HCEC 1CT (cell line): ENCODE data around the gene SLC8A1.

ENCODE experiments used
- DNase-seq: peaks from one replicate; pipeline ENCODE4 v3.0.0-alpha.2; 2017

The SLC8A1 gene

GRCh38 chr2:40348665-40349064 lies 103.2 kb downstream of the SLC8A1 start:
- DNase-seq = peak; percentile 90

- DNase-seq = no peak
These were observed 103.9 kb downstream of the SLC8A1 start for GRCh38 chr2:40348038-40348437.

- DNase-seq = no peak
These were observed 105.1 kb downstream of the SLC8A1 start for GRCh38 chr2:40346535-40347354.

- peak; percentile 42 for DNase-seq
These were observed 107.5 kb downstream of the SLC8A1 start for GRCh38 chr2:40344364-40344763.

GRCh38 chr2:40343902-40344301 lies 108.0 kb downstream of the SLC8A1 start:
- DNase-seq = peak; percentile 81

GRCh38 chr2:40341198-40341597 lies 110.7 kb downstream of the SLC8A1 start:
- peak; percentile 67 for DNase-seq

- DNase-seq = no peak
These were observed 112.9 kb downstream of the SLC8A1 start for GRCh38 chr2:40339026-40339425.

- peak; percentile 82 for DNase-seq
These were observed 119.6 kb downstream of the SLC8A1 start for GRCh38 chr2:40332191-40332826.

- no peak for DNase-seq
These were observed 121.8 kb downstream of the SLC8A1 start for GRCh38 chr2:40330096-40330495.

- no peak for DNase-seq
These were observed 122.2 kb downstream of the SLC8A1 start for GRCh38 chr2:40329739-40330030.

GRCh38 chr2:40325116-40325515 lies 126.8 kb downstream of the SLC8A1 start:
- DNase-seq = no peak

- no peak for DNase-seq
These were observed 127.2 kb downstream of the SLC8A1 start for GRCh38 chr2:40324656-40325055.

- peak; percentile 43 for DNase-seq
These were observed 130.1 kb downstream of the SLC8A1 start for GRCh38 chr2:40321822-40322221.

- DNase-seq = no peak
These were observed 130.8 kb downstream of the SLC8A1 start for GRCh38 chr2:40321016-40321623.

GRCh38 chr2:40318921-40319320 lies 133.0 kb downstream of the SLC8A1 start:
- no peak for DNase-seq

GRCh38 chr2:40317761-40318160 lies 134.1 kb downstream of the SLC8A1 start:
- no peak for DNase-seq

- peak; percentile 83 for DNase-seq
These were observed 134.8 kb downstream of the SLC8A1 start for GRCh38 chr2:40317046-40317445.

GRCh38 chr2:40316620-40317019 lies 135.3 kb downstream of the SLC8A1 start:
- DNase-seq = no peak

GRCh38 chr2:40315683-40316082 lies 136.2 kb downstream of the SLC8A1 start:
- peak; percentile 68 for DNase-seq

- no peak for DNase-seq
These were observed 140.9 kb downstream of the SLC8A1 start for GRCh38 chr2:40311026-40311425.

- no peak for DNase-seq
These were observed 141.6 kb downstream of the SLC8A1 start for GRCh38 chr2:40310303-40310702.

- DNase-seq = no peak
These were observed 147.6 kb downstream of the SLC8A1 start for GRCh38 chr2:40304340-40304739.

- DNase-seq = no peak
These were observed 148.1 kb downstream of the SLC8A1 start for GRCh38 chr2:40303746-40304145.

- DNase-seq = no peak
These were observed 149.1 kb downstream of the SLC8A1 start for GRCh38 chr2:40302751-40303325.
